Liver (tissue), 9 donors: Measurements from ENCODE around the gene ROR1. TPM values are rescaled to one million over a fixed set of nuclear protein-coding genes. Genes with fewer than 3 reads are reported as not detected.

Experiments
- DNase-seq: peaks from one replicate; pipeline ENCODE4 v3.0.0-alpha.2; 2017; ENCODE audit warnings: low spot score
- H3K27ac ChIP-seq, 2 donors: one replicate each; pipeline ENCODE4 v1.7.0; 2013; ENCODE audit warnings: inconsistent platforms in 2 of 2, low read length in 2 of 2, control low read depth in 1 of 2, low read depth in 1 of 2, mild to moderate bottlenecking in 1 of 2
- H3K27me3 ChIP-seq, 4 donors: one replicate each; pipeline versions ENCODE4 v1.6.1 to v1.7.0; 2013; ENCODE audit warnings: low read length in 3 of 4, inconsistent platforms in 1 of 4, mild to moderate bottlenecking in 1 of 4, moderate library complexity in 1 of 4; ENCODE audit not compliant: control insufficient read depth in 4 of 4, insufficient read depth in 4 of 4
- H3K36me3 ChIP-seq, 4 donors: one replicate each; pipeline versions ENCODE4 v1.6.1 to v1.7.0; 2013; ENCODE audit warnings: low read length in 3 of 4, mild to moderate bottlenecking in 3 of 4, low read depth in 1 of 4, moderate library complexity in 1 of 4; ENCODE audit not compliant: control insufficient read depth in 4 of 4, insufficient read depth in 3 of 4
- H3K4me1 ChIP-seq, 4 donors: one replicate each; pipeline versions ENCODE4 v1.6.1 to v1.7.0; 2013; ENCODE audit warnings: low read length in 3 of 4, mild to moderate bottlenecking in 3 of 4, moderate library complexity in 1 of 4; ENCODE audit not compliant: control insufficient read depth in 4 of 4, insufficient read depth in 4 of 4
- H3K4me3 ChIP-seq, 3 donors: one replicate each; pipeline versions ENCODE4 v1.6.1 to v1.7.0; 2013; ENCODE audit warnings: low read length in 3 of 3, control low read depth in 1 of 3, low read depth in 1 of 3, mild to moderate bottlenecking in 1 of 3
- H3K9ac ChIP-seq, 2 donors: one replicate each; pipeline ENCODE4 v1.7.0; 2013; ENCODE audit warnings: low read length in 2 of 2, mild to moderate bottlenecking in 2 of 2, moderate library complexity in 2 of 2, control low read depth in 1 of 2, low read depth in 1 of 2
- H3K9me3 ChIP-seq, 4 donors: one replicate each; pipeline versions ENCODE4 v1.6.1 to v1.7.0; 2013; ENCODE audit warnings: low read length in 3 of 4; ENCODE audit not compliant: control insufficient read depth in 4 of 4
- ATF3 ChIP-seq: IDR thresholded peaks from 2 replicates; pipeline ENCODE4 v1.6.1; 2016; ENCODE audit warnings: antibody characterized with exemption
- CTCF ChIP-seq: fragments of 150-350 bp; IDR thresholded peaks from 2 replicates; pipeline ENCODE4 v1.5.1; 2017; ENCODE audit warnings: improper control_type of control experiment, low read depth, low read length; ENCODE audit not compliant: missing input control
- FOXA1 ChIP-seq: IDR thresholded peaks from 2 replicates; pipeline ENCODE4 v1.6.1; 2016; ENCODE audit warnings: antibody characterized with exemption
- FOXA2 ChIP-seq: IDR thresholded peaks from 2 replicates; pipeline ENCODE4 v1.6.1; 2016; ENCODE audit warnings: antibody characterized with exemption
- GABPA ChIP-seq, 2 donors: IDR thresholded peaks in 1 of 2; conservative IDR thresholded peaks in 1 of 2; 2 replicates each; pipeline ENCODE4 v1.6.1; 2016; ENCODE audit warnings: antibody characterized with exemption in 2 of 2, mild to moderate bottlenecking in 1 of 2, moderate library complexity in 1 of 2
- HNF4A ChIP-seq, 2 donors: conservative IDR thresholded peaks; 2 replicates each; pipeline ENCODE4 v1.6.1; 2016; ENCODE audit warnings: antibody characterized with exemption in 2 of 2, mild to moderate bottlenecking in 2 of 2
- JUND ChIP-seq, 2 donors: IDR thresholded peaks; 2 replicates each; pipeline ENCODE4 v1.6.1; 2016; ENCODE audit warnings: antibody characterized with exemption in 2 of 2
- MAX ChIP-seq: IDR thresholded peaks from 2 replicates; pipeline ENCODE4 v1.6.1; 2016; ENCODE audit warnings: antibody characterized with exemption
- NR2F2 ChIP-seq: IDR thresholded peaks from 2 replicates; pipeline ENCODE4 v1.6.1; 2016; ENCODE audit warnings: antibody characterized with exemption
- RAD21 ChIP-seq, 2 donors: IDR thresholded peaks; 2 replicates each; pipeline ENCODE4 v1.6.1; 2016; ENCODE audit warnings: antibody characterized with exemption in 2 of 2, mild to moderate bottlenecking in 2 of 2
- REST ChIP-seq: IDR thresholded peaks from 2 replicates; pipeline ENCODE4 v1.6.1; 2016; ENCODE audit warnings: antibody characterized with exemption, mild to moderate bottlenecking
- SP1 ChIP-seq: IDR thresholded peaks from 2 replicates; pipeline ENCODE4 v1.6.1; 2018; ENCODE audit warnings: antibody characterized with exemption, mild to moderate bottlenecking
- TAF1 ChIP-seq: conservative IDR thresholded peaks from 2 replicates; pipeline ENCODE4 v1.6.1; 2016; ENCODE audit warnings: antibody characterized with exemption, mild to moderate bottlenecking
- YY1 ChIP-seq: IDR thresholded peaks from 2 replicates; pipeline ENCODE4 v1.6.1; 2016; ENCODE audit warnings: antibody characterized with exemption, mild to moderate bottlenecking
- ZBTB33 ChIP-seq: IDR thresholded peaks from 2 replicates; pipeline ENCODE4 v1.6.1; 2016; ENCODE audit warnings: antibody characterized with exemption
- WGBS: extraction: QIAGEN DNeasy Blood & Tissue Kit; methylation state at CpG from one replicate; pipeline ENCODE4 v1.1.7; 2013; 5-methylcytosine and 5-hydroxymethylcytosine counted together
- polyA plus RNA-seq, 2 donors: library from polyadenylated mRNA; stranded (reverse) in 1 of 2; unstranded in 1 of 2; fragments of 200-250 nt in 1 of 2; fragments of >200 nt in 1 of 2; fragmentation: Nextera tagmentation in 1 of 2; extraction: Ambion mirVana in 1 of 2; gene quantifications; one replicate each; pipeline versions ENCODE4 v1.2.1 to v1.2.3, GENCODE V29; 2013 to 2015
- total RNA-seq, 2 donors: library from RNA; depleted of rRNA; stranded (reverse); fragments of >200 nt; gene quantifications; one replicate each; pipeline ENCODE4 v1.2.3, GENCODE V29; 2014
- donor health status: healthy.
- donor health status: healthy.
- donor health status: healthy.
- donor health status: healthy.
- donor health status: healthy.

The ROR1 gene
- total and polyA plus RNA-seq, 4 donors: 0.15 to 0.98 (median 0.37) TPM

GRCh38 chr1:64031236-64031635, 257.4 kb downstream of the ROR1 start (continued):
- TF ChIP-seq REST (no peak), FOXA2 (no peak)

- Histone ChIP-seq H3K4me3 (no peak overlapping the region), H3K27me3 (peaks cover 0 to 3% (median 0%) of the 10 kb centered on the region in 4 donors), H3K9me3 (peaks cover 0 to 2% (median 0%) of the 10 kb centered on the region in 4 donors), H3K27ac (no peak overlapping the region), H3K9ac (no peak overlapping the region), H3K36me3 (no peaks in the 10 kb centered on the region), H3K4me1 (no peaks in the 10 kb centered on the region)
- WGBS: 71% methylated on average over 3 of the region's 3 CpGs
- no peak for DNase-seq
- TF ChIP-seq SP1 (no peak), CTCF (no peak), FOXA2 (no peak), FOXA1 (no peak), NR2F2 (no peak), RAD21 (IDR thresholded peaks at IDR 0.05) (no peak), ZBTB33 (no peak), JUND (IDR thresholded peaks at IDR 0.05) (no peak), GABPA (IDR thresholded peaks at IDR 0.05 in 1 of 2, conservative IDR thresholded peaks at IDR 0.05 in 1 of 2) (no peak), YY1 (no peak), MAX (no peak), ATF3 (no peak), TAF1 (no peak), HNF4A (conservative IDR thresholded peaks at IDR 0.05) (no peak)
Observed at GRCh38 chr1:64033667-64034220, 259.9 kb downstream of the ROR1 start.
